DND-41 (cell line): ENCODE measurements around the gene ISX.

ENCODE experiments used
- EZH2 ChIP-seq: IDR thresholded peaks from 3 replicates; pipeline ENCODE4 v1.6.1; 2012; ENCODE audit warnings: borderline replicate concordance, low read depth, mild to moderate bottlenecking, moderate library complexity, low read length, inconsistent platforms; ENCODE audit not compliant: severe bottlenecking
- TF ChIP-seq, protein P1 (sequence below): IDR thresholded peaks from 2 replicates; pipeline ENCODE4 v1.5.1; 2012; ENCODE audit warnings: borderline replicate concordance, low read length, moderate library complexity, mild to moderate bottlenecking; ENCODE audit not compliant: poor library complexity, severe bottlenecking; ENCODE audit errors: extremely low read depth

DNA sequence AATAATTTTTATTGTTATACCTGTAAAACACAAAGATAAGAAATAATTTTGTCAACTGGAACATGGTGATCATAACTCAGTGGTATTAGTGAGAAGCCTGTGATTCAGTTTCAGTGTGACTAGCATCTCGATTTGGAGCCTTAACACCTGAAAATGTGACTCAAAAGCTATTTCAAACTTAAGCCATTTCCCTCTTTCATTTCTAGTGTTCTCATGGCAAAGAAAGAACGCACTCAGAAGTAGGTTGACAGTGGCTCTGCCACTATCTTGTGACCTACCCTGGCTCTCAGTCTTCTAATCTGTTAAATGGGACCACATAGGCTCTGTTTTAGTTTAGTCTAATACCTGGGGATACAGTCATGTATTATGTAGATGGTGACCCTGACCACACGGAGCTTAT lies 62.7 kb downstream of the ISX start:
- TF ChIP-seq EZH2: no peak
- TF ChIP-seq, protein P1, sequence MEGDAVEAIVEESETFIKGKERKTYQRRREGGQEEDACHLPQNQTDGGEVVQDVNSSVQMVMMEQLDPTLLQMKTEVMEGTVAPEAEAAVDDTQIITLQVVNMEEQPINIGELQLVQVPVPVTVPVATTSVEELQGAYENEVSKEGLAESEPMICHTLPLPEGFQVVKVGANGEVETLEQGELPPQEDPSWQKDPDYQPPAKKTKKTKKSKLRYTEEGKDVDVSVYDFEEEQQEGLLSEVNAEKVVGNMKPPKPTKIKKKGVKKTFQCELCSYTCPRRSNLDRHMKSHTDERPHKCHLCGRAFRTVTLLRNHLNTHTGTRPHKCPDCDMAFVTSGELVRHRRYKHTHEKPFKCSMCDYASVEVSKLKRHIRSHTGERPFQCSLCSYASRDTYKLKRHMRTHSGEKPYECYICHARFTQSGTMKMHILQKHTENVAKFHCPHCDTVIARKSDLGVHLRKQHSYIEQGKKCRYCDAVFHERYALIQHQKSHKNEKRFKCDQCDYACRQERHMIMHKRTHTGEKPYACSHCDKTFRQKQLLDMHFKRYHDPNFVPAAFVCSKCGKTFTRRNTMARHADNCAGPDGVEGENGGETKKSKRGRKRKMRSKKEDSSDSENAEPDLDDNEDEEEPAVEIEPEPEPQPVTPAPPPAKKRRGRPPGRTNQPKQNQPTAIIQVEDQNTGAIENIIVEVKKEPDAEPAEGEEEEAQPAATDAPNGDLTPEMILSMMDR: no peak
